GM18951 (cell line): ENCODE results near the gene CCDC24.
A peak's percentile ranks its signal among the peaks of the same experiment; 100 is the strongest.

Source experiments
- POLR2A ChIP-seq: IDR thresholded peaks from 4 replicates; pipeline ENCODE4 v1.6.1; 2011; ENCODE audit warnings: mild to moderate bottlenecking; ENCODE audit not compliant: insufficient read length, insufficient read depth; ENCODE audit errors: extremely low read depth
- in situ Hi-C: fragments of 300-500 bp; cut with MboI; formaldehyde crosslinking; loops from one replicate; pipeline ENCODE4 v1.12.0; 2022; ENCODE audit warnings: low sequenced_read_pairs, mixed read lengths, inconsistent platforms; ENCODE audit not compliant: unreplicated experiment

Gene CCDC24

DNA sequence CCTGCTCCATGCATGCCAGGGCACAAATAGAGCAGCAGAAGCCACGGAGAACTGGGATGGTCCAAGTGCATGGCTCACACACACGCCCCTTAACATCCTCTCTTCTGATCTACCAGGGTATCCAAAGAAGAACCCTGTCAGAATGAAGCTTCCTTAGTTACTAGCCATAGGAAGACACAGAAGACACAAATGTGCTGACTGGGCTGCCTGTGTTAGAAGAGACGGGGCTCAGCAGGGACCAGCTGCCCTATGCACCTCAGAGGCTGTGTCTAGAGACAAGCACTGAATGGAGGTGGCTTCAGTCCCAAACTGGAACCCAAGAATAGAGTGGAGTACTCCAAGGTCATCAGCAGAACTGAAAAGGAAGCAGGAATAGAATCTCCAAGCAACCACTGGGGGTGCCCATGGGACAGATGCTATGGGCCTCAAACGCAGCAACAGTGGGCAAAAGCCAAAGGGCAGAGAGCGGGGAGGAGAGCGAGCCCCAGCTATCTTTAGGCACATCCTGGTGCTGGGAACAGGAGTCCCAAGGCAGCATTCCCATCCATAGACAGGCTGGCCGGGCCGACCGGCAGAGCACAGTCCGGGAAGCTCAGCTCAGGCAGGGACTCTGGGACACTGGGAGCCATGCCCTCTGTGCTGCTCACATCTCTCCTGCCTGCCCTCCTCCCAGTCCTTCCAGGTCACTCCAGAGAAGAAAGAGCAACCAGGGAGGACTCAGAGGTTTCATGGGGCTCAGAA is 30.4 kb downstream of the CCDC24 start:
- TF ChIP-seq POLR2A: no peak
- in situ Hi-C loops: no loop called here

DNA sequence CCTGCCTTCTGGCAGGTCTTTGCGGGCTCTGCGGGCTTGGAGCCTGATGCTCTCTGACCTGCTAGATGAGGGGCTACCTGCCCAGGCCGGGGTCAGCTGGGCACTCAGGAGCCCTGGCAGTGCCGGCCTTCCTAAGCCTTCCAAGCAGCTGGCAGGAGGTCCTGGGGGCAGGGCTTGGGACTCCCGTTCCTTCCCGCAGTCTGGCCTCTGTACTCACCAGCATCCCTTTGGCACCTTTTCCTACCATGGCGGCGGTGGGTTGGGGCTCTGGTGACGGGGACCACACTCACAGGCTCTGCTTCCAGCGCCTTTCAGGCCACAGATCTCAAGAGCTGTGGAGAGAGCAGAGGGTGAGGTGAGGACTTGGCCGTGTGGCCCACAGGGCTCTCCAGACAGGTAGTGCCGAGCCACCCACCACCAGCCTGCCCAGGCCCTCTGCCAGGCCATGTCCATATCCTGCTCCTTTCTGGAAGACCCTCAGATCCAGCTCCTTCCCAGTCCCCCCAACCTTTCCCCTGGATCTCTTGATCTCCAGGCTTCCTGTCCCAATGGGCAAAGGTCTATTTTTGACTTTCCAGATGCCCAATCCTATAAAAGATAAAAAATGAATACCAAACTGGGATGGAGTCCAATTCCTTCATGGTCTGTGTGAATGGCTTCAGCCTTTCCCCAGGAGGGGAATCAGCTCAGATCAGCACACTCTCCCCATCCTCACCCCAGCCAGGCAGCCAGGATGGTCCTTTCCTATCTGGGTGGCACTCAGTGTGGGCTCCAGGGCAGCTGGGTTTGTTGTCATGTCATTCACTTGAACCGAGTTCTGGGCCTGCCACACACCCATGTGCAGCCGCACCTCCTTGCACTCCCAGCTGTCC is 32.9 kb downstream of the CCDC24 start:
- TF ChIP-seq POLR2A: no peak
- in situ Hi-C loops: no loop called here

DNA sequence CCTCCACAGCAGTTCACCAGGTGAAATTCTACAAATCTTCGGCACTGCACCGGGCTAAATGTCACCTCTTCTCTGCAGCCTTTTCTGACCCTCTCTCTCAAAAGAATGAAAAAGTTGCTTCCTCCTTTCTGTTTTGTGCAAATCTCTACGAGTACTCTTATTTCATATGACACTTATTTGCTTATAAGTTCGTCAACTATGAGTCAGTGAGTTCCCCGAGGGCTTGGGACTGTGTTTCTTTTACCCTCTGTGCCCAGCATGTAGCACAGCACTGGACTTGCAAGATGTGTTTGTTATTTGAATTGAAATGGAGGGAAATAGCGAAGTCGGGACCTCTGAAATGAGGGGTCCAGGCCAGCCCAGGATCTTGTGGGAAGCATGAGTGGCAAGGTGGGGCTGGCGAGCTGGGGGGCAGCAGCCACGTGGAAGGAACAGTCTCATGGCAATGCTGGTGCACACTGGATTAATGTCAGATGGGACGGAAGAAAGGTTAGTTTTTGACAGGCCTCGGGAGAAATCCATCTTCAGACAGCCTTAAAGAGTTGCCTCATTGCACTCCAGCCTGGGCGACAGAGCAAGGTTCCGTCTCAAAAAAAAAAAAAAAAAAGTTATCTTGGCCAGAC is 33.6 kb downstream of the CCDC24 start:
- in situ Hi-C loops: loop anchor here (25.0 kb wide), 1 partner anchor 488 kb away; the partner anchor contains the start of gene PTPRF

DNA sequence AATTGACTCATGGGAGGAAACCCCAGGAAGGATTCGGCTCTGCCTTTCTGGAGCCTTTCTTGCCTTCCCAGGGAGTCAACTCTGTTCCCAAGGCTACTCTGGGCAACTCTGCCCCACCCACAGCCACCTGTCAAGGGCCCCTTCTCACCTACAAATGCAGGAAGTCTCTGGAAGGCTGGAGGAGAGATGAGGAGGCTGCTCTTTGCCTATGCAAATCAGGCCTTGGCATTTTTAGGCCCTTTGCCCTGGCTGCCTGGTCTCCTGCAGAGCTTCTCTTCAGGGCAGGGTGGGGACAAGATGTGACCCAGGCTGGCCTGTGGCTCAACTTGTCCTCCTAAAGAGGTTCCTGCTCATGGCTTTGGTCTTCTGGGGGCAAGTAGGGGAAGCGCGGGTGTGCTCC is 34.4 kb downstream of the CCDC24 start:
- in situ Hi-C loops: loop anchor here (25.0 kb wide), 1 partner anchor 489 kb away; the partner anchor contains the start of gene PTPRF
- TF ChIP-seq POLR2A: no peak

More for the DNA sequence above, 33.6 kb downstream of the CCDC24 start:
- TF ChIP-seq POLR2A: no peak

DNA sequence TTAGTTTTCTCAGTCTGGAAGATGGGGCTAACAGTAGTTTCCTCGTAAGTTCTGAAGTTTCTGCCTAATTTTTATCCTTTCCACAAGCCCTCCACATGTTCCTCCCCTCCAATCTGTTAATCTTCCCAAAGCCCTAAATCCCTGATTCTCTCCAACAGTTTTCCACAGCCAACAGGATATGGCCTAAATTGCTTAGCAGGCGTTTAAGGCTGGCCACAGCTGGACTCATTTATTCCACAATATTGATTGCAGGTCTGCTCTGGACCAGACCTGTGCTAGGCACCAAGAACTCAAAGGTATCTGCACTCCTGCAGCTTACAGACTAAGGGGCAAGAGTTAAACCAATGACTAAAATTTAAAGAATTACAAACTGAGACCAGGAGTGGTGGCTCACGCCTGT is 35.9 kb downstream of the CCDC24 start:
- in situ Hi-C loops: loop anchor here (25.0 kb wide), 1 partner anchor 490 kb away; the partner anchor contains the start of gene PTPRF
- no peak for TF ChIP-seq POLR2A

DNA sequence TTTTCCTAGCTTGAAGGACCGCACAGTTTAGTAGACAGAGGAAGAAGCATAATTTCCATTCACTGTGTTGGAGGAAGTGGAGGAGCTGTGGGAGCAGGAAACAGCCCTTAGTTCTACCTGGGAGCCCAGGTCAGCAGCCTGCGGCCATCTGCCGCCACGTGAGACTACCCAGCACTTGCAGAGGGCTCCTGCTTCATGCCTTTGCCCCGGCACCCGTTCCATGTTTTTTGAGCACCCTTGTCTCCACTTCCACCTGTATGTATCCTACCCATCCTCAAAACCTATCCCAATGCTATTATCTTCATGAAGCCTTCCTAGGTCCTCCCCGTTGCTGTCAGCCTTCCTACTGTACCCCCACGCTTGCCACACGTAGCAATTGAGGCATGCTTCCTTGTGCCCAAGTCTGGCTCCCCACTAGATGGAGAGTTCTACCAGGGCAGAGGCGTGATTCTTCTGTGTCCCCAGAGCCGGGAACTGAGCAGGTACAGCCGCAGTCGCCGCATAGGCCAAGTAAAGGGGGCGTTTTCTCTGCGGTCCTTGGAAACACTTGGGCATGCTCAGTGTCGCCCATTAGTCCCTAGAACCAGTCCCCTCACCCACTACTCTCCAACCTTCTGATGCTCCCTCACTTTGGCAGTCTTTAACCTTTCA is 38.0 kb downstream of the CCDC24 start:
- in situ Hi-C loops: loop anchor here (25.0 kb wide), 1 partner anchor 492 kb away; the partner anchor contains the start of gene PTPRF
- TF ChIP-seq POLR2A: no peak

DNA sequence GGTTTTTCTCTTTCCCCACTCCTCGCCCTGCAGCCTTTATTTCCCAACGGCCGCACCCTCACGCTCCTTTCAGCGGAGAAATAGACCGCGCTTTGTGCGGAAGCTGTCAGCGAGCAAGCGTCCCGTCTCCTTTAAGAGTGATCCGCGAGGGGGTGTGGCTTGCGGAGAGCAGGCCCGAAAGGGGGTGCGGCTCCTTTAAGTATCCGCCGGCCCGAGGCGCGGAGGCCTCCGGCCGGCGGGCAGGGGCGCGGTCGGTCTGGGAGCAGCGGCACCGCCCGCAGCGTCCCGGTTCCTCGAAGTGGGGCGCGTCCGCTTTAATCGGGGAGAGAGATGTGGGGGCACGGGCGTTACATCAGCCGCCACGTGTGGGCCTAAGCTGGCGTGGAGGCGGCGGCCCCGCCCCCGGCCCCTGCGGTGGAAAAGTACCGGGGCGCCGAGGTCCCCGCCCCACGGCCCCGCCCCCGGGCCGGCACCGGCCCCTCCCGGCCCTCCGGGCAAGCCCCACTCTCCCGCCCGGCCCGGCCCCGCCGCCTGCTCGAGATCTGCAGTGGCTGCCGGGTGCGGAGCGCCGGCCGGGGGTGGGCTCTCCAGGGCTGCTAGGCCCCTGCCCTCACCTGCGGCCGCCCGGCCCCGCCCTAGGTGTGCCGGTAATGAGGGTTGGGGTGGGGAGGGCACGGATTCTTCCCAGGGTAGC is 38.7 kb downstream of the CCDC24 start:
- in situ Hi-C loops: loop anchor here (25.0 kb wide), 1 partner anchor 493 kb away; the partner anchor contains the start of gene PTPRF
- TF ChIP-seq POLR2A: peak; percentile 60

DNA sequence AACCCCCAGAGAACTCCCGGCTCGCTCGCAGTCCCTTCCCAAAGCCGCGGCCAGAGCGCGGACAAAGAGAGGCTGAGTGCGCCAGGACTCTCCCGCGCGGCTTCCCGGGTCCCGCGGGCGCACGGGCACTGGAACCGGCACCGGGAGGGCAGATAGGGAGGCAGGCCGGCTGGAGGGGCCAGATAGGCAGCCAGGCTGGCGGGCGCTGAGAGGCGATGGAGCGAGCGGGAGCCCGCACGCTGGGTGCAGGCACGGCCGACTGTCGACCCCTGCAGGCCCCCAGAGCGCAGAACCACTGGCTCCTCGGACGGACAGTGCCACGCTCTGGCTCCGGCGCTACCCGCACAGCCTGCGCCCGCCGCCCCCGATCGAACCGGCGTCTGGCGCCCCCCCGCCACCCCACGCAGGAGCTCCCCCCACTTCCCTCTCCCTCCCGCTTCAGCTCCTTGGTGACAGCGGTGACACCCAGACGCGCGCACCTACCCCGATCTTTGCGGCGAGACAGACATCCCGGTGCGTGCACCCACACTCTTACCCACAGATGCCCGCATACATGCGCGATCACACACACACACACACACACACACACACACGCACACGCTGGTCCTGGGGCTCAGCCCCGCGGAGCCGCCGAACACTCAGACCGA is 39.3 kb downstream of the CCDC24 start:
- in situ Hi-C loops: loop anchor here (25.0 kb wide), 1 partner anchor 493 kb away; the partner anchor contains the start of gene PTPRF
- TF ChIP-seq POLR2A: no peak

DNA sequence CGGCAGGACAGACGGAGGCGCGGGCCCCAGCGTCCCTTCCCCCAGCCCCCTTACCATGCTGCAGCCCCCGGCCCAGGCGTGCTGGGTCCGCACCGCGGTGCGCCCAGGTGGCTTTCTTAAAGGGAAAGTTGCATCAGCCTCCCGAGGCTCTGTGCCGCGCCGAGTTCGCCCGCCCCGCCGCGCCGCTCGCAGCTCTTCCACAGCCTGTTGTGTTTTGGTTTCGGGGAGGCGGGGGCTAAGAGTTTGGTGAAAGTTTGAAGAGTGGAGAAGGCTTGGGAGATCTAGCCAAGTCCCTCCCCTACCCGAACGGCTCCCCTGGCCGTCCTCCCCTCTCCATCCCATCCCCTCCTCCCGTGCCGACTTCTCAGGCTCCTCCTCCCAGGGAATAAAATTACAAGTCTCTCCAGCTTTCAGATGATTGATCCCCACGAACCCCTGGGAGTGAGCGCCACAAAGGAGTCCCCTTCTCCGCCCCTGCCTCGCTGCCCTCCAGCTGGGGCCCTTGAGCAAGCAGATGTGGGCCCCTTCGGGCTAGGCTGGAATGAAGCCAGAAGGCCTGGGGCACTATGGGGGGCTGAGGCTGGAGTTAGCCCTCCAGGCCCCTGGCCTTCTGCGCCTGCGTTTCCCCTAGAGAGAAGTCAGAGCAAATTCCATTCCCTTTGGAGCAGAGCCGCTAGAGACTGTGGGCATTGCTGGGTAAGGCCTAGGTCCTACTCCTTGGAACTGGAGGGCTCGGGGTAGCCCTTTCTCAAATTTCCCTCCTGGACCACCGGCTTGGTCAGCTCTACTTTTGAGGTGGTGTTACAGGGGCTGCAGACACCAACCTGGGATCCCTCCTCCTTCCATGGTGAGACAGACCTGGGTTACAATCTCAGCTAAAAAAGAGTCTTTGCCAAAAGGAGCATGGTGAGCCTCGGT is 40.1 kb downstream of the CCDC24 start, which contains the start of gene SLC6A9:
TSS of gene SLC6A9 (minus strand) at position 211 of the 918 bp plus-strand sequence. CDS start 7,185 bp downstream, outside the sequence.
- no peak for TF ChIP-seq POLR2A
- in situ Hi-C loops: loop anchor here (25.0 kb wide), 1 partner anchor 494 kb away; the partner anchor contains the start of gene PTPRF

DNA sequence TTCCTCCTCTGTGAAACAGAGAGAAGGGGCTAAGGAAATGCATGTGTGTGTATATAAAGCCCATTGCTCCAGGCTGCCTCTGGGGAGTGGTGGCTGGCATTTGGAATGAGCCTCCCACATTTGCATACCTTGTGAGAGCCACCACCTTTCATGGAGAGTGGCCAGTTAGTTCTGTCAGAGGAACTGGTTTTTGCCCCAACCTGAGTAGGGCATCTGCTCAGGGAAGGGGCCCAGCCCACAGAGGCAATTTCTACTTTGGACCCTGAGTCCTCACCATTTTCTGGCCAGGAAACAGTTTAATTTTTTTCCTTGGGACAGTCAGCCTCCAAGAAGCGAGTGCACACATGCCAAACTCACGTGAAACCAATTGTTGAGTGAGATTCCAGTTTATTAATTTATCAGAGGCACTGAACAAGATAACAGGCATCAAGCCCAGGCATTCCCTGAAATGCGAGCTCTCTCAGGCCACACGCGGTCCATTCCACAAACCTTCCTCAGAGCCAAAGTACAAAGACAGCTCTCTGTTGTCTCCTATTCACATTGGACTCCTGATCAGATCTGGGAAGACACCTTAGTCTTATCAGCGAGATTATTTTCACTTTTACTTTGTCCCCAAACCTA is 40.9 kb downstream of the CCDC24 start:
- in situ Hi-C loops: loop anchor here (25.0 kb wide), 1 partner anchor 495 kb away; the partner anchor contains the start of gene PTPRF
- no peak for TF ChIP-seq POLR2A

DNA sequence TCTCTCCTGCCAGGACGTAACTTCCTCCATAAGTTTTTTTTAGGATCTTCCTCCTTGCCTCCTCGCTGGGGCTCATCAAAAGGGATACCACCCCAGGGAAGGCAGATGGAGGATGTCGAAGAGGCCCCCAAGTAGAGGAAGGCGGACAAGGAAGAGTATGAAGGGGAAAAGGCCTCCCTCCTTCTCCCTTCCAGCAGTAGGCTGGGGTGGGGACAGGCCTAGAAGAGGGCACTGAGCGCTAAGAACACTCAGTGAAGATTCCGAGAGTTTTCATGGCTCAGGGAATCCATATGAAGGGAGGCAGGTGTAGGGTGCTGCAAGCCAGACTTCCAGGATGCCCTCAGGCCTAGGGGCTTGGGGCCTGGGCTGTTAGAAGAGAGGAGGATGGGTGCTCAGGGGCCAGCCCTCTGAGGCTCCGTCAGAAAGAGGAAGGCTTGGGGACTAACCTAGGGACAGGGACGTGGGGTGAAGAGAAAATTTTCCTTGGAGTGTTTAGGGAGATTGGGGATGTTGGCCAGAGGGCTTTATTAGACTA is 41.7 kb downstream of the CCDC24 start:
- no peak for TF ChIP-seq POLR2A
- in situ Hi-C loops: loop anchor here (25.0 kb wide), 1 partner anchor 496 kb away; the partner anchor contains the start of gene PTPRF
